ENCODE measurements around the gene NEURL3.
A peak's percentile ranks its signal among the peaks of the same experiment; 100 is the strongest.

NEURL3 gene

GRCh38 chr2:96509114-96509846 is 4.1 kb upstream of the NEURL3 start:
- peaks cover 5 to 16% of the 10 kb centered on the region in 2 experiments for H3K4me1 ChIP-seq (ENCODE audit: control insufficient read depth in 1 of 2, insufficient read depth in 1 of 2, low read depth in 1 of 2, low read length in 1 of 2)
- TF ChIP-seq, protein P1, sequence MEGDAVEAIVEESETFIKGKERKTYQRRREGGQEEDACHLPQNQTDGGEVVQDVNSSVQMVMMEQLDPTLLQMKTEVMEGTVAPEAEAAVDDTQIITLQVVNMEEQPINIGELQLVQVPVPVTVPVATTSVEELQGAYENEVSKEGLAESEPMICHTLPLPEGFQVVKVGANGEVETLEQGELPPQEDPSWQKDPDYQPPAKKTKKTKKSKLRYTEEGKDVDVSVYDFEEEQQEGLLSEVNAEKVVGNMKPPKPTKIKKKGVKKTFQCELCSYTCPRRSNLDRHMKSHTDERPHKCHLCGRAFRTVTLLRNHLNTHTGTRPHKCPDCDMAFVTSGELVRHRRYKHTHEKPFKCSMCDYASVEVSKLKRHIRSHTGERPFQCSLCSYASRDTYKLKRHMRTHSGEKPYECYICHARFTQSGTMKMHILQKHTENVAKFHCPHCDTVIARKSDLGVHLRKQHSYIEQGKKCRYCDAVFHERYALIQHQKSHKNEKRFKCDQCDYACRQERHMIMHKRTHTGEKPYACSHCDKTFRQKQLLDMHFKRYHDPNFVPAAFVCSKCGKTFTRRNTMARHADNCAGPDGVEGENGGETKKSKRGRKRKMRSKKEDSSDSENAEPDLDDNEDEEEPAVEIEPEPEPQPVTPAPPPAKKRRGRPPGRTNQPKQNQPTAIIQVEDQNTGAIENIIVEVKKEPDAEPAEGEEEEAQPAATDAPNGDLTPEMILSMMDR (IDR thresholded peaks at IDR 0.05): peak; percentile 94

GRCh38 chr2:96508521-96509113 is 3.5 kb upstream of the NEURL3 start:
- Histone ChIP-seq H3K36me3 (no peaks in the 10 kb centered on the region), H3K27ac (no peak overlapping the region), H3K27me3 (peaks cover 19% of the 10 kb centered on the region), H3K4me1 (ENCODE audit: control insufficient read depth in 1 of 2, insufficient read depth in 1 of 2, low read depth in 1 of 2, low read length in 1 of 2) (peaks cover 5 to 16% of the 10 kb centered on the region in 2 experiments), H3K9me3 (no peaks in the 10 kb centered on the region), H3K4me3 (ENCODE audit: low read depth in 1 of 2, low read length in 1 of 2) (peak overlapping the region in 1 of 2 experiments; percentile 38)
- TF ChIP-seq, protein P1 (IDR thresholded peaks at IDR 0.05): no peak

More at GRCh38 chr2:96509114-96509846, 4.1 kb upstream of the NEURL3 start:
- no peaks in the 10 kb centered on the region for H3K9me3 ChIP-seq
- H3K4me3 ChIP-seq (ENCODE audit: low read depth in 1 of 2, low read length in 1 of 2): no peak overlapping the region
- H3K36me3 ChIP-seq: no peaks in the 10 kb centered on the region
- H3K27me3 ChIP-seq: peaks cover 19% of the 10 kb centered on the region
- H3K27ac ChIP-seq: no peak overlapping the region

GRCh38 chr2:96507957-96508520 is 2.9 kb upstream of the NEURL3 start:
- Histone ChIP-seq H3K27me3 (peaks cover 19% of the 10 kb centered on the region), H3K4me3 (ENCODE audit: low read depth in 1 of 2, low read length in 1 of 2) (peak overlapping the region in 1 of 2 experiments; percentile 38), H3K9me3 (no peaks in the 10 kb centered on the region), H3K36me3 (no peaks in the 10 kb centered on the region), H3K27ac (no peak overlapping the region), H3K4me1 (ENCODE audit: control insufficient read depth in 1 of 2, insufficient read depth in 1 of 2, low read depth in 1 of 2, low read length in 1 of 2) (peaks cover 5 to 16% of the 10 kb centered on the region in 2 experiments)
- TF ChIP-seq, protein P1 (IDR thresholded peaks at IDR 0.05): peak; percentile 98

DNA sequence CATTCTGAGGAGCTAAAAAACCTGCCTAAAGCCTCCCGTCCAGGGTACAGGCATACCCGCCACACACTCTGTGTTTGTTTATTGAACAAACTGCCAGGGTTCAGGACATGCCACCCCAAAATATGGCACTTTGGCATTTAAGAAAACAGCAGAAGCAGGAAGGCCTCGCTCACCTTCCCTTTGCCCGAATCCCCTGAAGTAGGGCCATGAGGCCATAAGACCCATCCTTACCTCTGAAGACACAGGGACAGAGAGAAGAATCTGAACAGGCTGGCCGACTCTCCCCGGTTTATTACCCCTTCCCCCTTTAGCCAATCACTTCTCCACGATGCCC is 1.7 kb upstream of the NEURL3 start:
- peaks cover 19% of the 10 kb centered on the region for H3K27me3 ChIP-seq
- peaks cover 5 to 16% of the 10 kb centered on the region in 2 experiments for H3K4me1 ChIP-seq (ENCODE audit: control insufficient read depth in 1 of 2, insufficient read depth in 1 of 2, low read depth in 1 of 2, low read length in 1 of 2)
- H3K36me3 ChIP-seq: no peaks in the 10 kb centered on the region
- TF ChIP-seq, protein P1 (IDR thresholded peaks at IDR 0.05): no peak
- H3K9me3 ChIP-seq: no peaks in the 10 kb centered on the region
- no peak overlapping the region for H3K4me3 ChIP-seq (ENCODE audit: low read depth in 1 of 2, low read length in 1 of 2)
- H3K27ac ChIP-seq: no peak overlapping the region

DNA sequence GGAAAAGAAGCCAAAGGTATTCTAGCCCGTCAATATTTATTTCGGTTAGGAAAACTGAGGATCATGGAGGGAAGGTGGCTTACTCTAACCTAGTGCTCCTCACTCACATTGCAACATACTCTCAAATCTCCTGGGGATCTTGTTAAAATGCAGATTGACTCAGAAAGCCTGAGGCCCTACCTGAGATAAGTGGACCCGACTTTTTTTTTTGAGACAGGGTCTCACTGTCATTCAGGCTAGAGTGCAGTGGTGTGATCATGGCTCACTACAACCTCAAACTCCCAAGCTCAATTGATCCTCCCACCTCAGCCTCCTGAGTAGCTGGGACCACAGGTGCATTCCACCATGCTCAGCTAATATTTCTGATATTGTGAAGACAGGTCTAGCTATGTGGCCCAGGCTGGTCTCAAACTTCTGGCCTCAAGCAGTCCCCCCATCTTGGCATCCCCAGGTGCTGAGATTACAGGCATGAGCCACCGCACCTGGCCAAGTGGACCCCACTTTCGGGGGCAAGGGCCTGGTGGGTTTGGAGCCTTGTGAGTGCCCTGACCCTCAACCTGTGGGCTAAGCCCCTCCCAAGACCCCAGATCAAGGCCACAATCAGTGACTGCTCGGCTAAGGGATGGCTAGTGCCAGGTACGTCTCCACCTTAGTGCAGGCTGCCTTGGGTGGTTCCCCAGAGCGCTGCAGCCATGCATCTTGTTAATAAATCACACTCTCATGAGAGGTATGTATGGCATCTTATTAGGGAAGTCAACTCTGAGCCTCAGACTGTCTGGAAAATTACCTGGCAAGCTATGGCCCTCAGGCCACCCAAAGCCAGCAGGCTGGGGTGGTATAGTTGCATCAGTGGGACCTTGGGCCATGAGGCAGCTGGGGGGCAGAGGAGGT is 1.1 kb upstream of the NEURL3 start:
- TF ChIP-seq, protein P1 (IDR thresholded peaks at IDR 0.05): no peak
- H3K4me1 ChIP-seq (ENCODE audit: control insufficient read depth in 1 of 2, insufficient read depth in 1 of 2, low read depth in 1 of 2, low read length in 1 of 2): peaks cover 5 to 16% of the 10 kb centered on the region in 2 experiments
- no peak overlapping the region for H3K27ac ChIP-seq
- H3K4me3 ChIP-seq (ENCODE audit: low read depth in 1 of 2, low read length in 1 of 2): no peak overlapping the region
- H3K9me3 ChIP-seq: no peaks in the 10 kb centered on the region
- no peaks in the 10 kb centered on the region for H3K36me3 ChIP-seq
- peaks cover 23% of the 10 kb centered on the region for H3K27me3 ChIP-seq

Data from neutrophil (primary cell).